MM.1S (cell line): ENCODE data around the gene FAM180B.

Source experiments
- DNase-seq: peaks from one replicate; pipeline ENCODE4 v3.0.0-alpha.2; 2015
- H2AFZ ChIP-seq: fragments of 300-600 bp; sonication (generic); 2 replicates; pipeline ENCODE4 v1.6.0; 2016; ENCODE audit warnings: antibody characterized with exemption, low read length
- H3F3A ChIP-seq: fragments of 300-600 bp; sonication (generic); 2 replicates; pipeline ENCODE4 v1.6.1; 2016; ENCODE audit warnings: mild to moderate bottlenecking, antibody characterized with exemption, low read length, moderate library complexity, mixed read lengths; ENCODE audit not compliant: insufficient read depth
- H3K27ac ChIP-seq: fragments of 300-600 bp; sonication (generic); 2 replicates; pipeline ENCODE4 v1.5.1; 2016; ENCODE audit warnings: mild to moderate bottlenecking, low read length
- H3K27me3 ChIP-seq: fragments of 300-600 bp; sonication (generic); replicated peaks from 2 replicates; pipeline ENCODE4 v1.6.0; 2016; ENCODE audit warnings: low read length; ENCODE audit not compliant: insufficient read depth
- H3K36me3 ChIP-seq: fragments of 300-600 bp; sonication (generic); replicated peaks from 2 replicates; pipeline ENCODE4 v1.6.1; 2016; ENCODE audit warnings: mild to moderate bottlenecking, low read length, mixed read lengths; ENCODE audit not compliant: insufficient read depth
- H3K4me1 ChIP-seq: fragments of 300-600 bp; sonication (generic); 2 replicates; pipeline ENCODE4 v1.6.1; 2016; ENCODE audit warnings: low read length, mixed read lengths
- H3K4me2 ChIP-seq: fragments of 300-600 bp; sonication (generic); 2 replicates; pipeline ENCODE4 v1.6.0; 2016; ENCODE audit warnings: low read depth, low read length
- H3K4me3 ChIP-seq: fragments of 300-600 bp; sonication (generic); 2 replicates; pipeline ENCODE4 v1.5.1; 2016; ENCODE audit warnings: low read length, mixed read lengths
- H3K79me2 ChIP-seq: fragments of 300-600 bp; sonication (generic); 2 replicates; pipeline ENCODE4 v1.6.1; 2016; ENCODE audit warnings: mixed run types, low read length, mixed read lengths
- H3K9ac ChIP-seq: fragments of 300-600 bp; sonication (generic); 2 replicates; pipeline ENCODE4 v1.6.1; 2016; ENCODE audit warnings: low read length, mixed read lengths
- H3K9me2 ChIP-seq: fragments of 300-600 bp; sonication (generic); replicated peaks from 2 replicates; pipeline ENCODE4 v1.6.1; 2016; ENCODE audit warnings: mild to moderate bottlenecking, low read length, mixed read lengths; ENCODE audit not compliant: insufficient read depth
- H3K9me3 ChIP-seq: fragments of 300-600 bp; sonication (generic); replicated peaks from 2 replicates; pipeline ENCODE4 v1.6.1; 2016; ENCODE audit warnings: mild to moderate bottlenecking, low read length, mixed read lengths; ENCODE audit not compliant: insufficient read depth
- H4K20me1 ChIP-seq: fragments of 300-600 bp; sonication (generic); 2 replicates; pipeline ENCODE4 v1.6.1; 2016; ENCODE audit warnings: mild to moderate bottlenecking, low read length, moderate library complexity, mixed read lengths; ENCODE audit not compliant: insufficient read depth
- EZH2 ChIP-seq: fragments of 300-600 bp; sonication (generic); optimal IDR thresholded peaks from 2 replicates; pipeline ENCODE3; 2017; ENCODE audit warnings: low read depth, mild to moderate bottlenecking, antibody characterized with exemption, low read length, mixed read lengths
- EZH2phosphoT487 ChIP-seq: fragments of 300-600 bp; sonication (generic); IDR thresholded peaks from 2 replicates; pipeline ENCODE4 v1.6.1; 2018; ENCODE audit warnings: antibody characterized with exemption, low read length
- TF ChIP-seq, protein P1 (sequence below): fragments of 300-600 bp; sonication (generic); IDR thresholded peaks from 2 replicates; pipeline ENCODE4 v1.5.1; 2016; ENCODE audit warnings: antibody characterized with exemption, low read length, mixed read lengths

Gene FAM180B

DNA sequence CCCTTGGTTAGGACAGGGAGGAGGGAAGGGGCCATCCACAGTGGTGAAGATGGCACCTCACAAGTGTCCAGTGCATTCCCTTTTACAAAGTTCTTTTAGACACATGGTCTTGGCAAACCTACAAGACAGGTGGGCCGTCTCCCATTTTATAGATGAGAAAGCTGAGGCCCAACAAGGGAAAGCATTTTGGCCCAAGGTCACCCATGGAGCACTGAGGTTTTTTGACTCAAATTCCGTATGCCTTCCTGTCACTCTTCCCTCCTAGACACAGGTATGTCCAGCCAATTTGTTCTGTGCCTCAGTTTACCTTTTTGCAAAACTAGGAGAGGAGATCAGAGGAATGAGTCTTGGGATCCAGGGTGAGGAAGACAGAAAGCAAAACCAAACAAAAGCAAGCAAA lies 6.5 kb downstream of the FAM180B start:
- no peak overlapping the region for H3K4me2 ChIP-seq
- no peaks in the 10 kb centered on the region for H3K9me3 ChIP-seq
- H3K4me3 ChIP-seq: no peak overlapping the region
- no peak overlapping the region for H2AFZ ChIP-seq
- H4K20me1 ChIP-seq: no peaks in the 10 kb centered on the region
- no peaks in the 10 kb centered on the region for H3K36me3 ChIP-seq
- DNase-seq: no peak
- no peaks in the 10 kb centered on the region for H3K79me2 ChIP-seq
- no peak overlapping the region for H3K27ac ChIP-seq
- H3F3A ChIP-seq: no peaks in the 10 kb centered on the region
- H3K4me1 ChIP-seq: no peaks in the 10 kb centered on the region
- TF ChIP-seq, protein P1, sequence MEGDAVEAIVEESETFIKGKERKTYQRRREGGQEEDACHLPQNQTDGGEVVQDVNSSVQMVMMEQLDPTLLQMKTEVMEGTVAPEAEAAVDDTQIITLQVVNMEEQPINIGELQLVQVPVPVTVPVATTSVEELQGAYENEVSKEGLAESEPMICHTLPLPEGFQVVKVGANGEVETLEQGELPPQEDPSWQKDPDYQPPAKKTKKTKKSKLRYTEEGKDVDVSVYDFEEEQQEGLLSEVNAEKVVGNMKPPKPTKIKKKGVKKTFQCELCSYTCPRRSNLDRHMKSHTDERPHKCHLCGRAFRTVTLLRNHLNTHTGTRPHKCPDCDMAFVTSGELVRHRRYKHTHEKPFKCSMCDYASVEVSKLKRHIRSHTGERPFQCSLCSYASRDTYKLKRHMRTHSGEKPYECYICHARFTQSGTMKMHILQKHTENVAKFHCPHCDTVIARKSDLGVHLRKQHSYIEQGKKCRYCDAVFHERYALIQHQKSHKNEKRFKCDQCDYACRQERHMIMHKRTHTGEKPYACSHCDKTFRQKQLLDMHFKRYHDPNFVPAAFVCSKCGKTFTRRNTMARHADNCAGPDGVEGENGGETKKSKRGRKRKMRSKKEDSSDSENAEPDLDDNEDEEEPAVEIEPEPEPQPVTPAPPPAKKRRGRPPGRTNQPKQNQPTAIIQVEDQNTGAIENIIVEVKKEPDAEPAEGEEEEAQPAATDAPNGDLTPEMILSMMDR: no peak
- no peak for TF ChIP-seq EZH2phosphoT487
- TF ChIP-seq EZH2: no peak
- no peak overlapping the region for H3K9ac ChIP-seq
- no peaks in the 10 kb centered on the region for H3K27me3 ChIP-seq
- no peaks in the 10 kb centered on the region for H3K9me2 ChIP-seq

DNA sequence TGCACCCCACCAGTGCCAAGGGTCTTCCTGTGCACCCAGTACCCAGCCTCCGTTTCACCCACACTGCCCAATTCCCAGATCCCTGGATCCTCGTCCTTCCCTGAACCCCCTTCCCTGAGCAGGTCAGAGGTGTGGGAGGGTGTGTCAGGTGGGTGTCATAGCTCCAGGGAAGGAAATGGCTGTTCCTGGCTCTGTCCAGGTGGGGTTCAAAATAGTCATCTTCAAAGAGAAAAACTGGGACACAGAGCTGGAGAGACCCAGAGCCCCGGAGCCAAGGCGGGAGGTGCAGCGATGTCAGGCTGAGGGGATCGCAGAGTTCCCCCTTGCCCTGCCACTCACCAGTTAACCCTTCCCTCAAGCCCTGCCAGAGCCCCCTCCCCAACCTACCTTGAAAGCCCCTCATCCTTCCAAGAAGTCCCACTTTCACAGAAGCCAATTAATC lies 7.0 kb downstream of the FAM180B start:
- H3F3A ChIP-seq: no peaks in the 10 kb centered on the region
- H3K4me2 ChIP-seq: no peak overlapping the region
- no peak overlapping the region for H2AFZ ChIP-seq
- H3K9ac ChIP-seq: no peak overlapping the region
- H3K4me1 ChIP-seq: no peaks in the 10 kb centered on the region
- H3K27me3 ChIP-seq: no peaks in the 10 kb centered on the region
- H3K9me3 ChIP-seq: no peaks in the 10 kb centered on the region
- no peak overlapping the region for H3K27ac ChIP-seq
- TF ChIP-seq EZH2 (no peak), EZH2phosphoT487 (no peak)
- TF ChIP-seq, protein P1: no peak
- H3K36me3 ChIP-seq: no peaks in the 10 kb centered on the region
- no peak overlapping the region for H3K4me3 ChIP-seq
- no peaks in the 10 kb centered on the region for H3K79me2 ChIP-seq
- H3K9me2 ChIP-seq: no peaks in the 10 kb centered on the region
- no peak for DNase-seq
- H4K20me1 ChIP-seq: no peaks in the 10 kb centered on the region

DNA sequence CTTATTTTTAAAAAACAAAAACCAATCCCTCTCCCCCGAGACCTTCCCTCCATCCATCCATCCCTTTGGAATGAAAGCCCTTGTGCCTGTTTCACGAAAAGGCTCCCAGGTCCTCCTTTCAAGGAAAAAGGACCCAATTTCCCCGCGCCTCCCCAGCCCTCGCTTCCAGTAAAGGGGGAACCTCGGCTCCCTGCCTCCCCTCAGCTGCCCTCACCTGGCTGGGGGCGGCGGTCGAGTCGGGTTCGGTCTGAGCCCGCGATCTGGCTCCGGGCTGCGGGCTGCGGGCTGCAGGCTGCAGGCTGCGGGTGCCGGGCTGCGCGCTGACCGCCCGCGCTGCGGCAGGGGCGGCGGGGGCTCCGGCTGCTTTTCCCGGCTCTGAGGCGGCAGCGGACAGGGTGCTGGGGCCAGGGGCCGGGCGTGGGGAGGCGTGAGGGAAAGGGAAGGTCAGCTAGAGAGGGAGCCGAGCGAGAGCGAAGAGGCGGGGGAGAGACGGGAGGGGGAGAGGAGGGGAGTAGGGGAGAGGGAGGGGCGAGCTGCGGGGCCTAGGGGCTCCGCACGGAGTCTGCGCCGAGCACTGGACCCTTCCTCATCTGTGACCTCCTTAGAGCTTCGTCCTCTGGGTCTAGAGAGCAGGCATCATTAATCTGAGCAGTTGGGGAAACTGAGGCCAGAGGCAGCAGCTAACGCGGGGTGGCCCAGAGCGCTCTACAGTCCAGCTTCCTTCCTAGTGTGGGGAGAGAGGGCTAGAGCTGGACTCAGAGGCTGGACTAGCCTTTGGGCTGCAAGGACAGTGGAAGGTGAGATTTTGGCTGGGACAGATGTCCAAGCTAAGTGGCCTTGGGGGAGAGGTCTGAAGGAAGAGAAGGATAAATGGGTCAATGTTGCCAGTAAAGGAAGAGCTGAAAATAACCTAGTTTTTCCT lies 7.7 kb downstream of the FAM180B start, which contains the start of gene C1QTNF4:
TSS of gene C1QTNF4 (minus strand) at position 478 of the 922 bp plus-strand sequence. CDS start 3,601 bp downstream, outside the sequence.
- H3K9ac ChIP-seq: no peak within 1 kb of the TSS
- no peak within 1 kb of the TSS for H3K4me2 ChIP-seq
- H3K9me2 ChIP-seq: no peaks in the 10 kb centered on the region
- no peaks in the 10 kb centered on the region for H3K79me2 ChIP-seq
- no peak for DNase-seq
- no peaks in the 10 kb centered on the region for H4K20me1 ChIP-seq
- no peak for TF ChIP-seq EZH2
- TF ChIP-seq, protein P1: no peak
- no peak for TF ChIP-seq EZH2phosphoT487
- H3K27ac ChIP-seq: no peak within 1 kb of the TSS
- H3K36me3 ChIP-seq: no peaks in the 10 kb centered on the region
- H2AFZ ChIP-seq: no peak within 1 kb of the TSS
- H3F3A ChIP-seq: no peaks in the 10 kb centered on the region
- H3K27me3 ChIP-seq: no peaks in the 10 kb centered on the region
- no peaks in the 10 kb centered on the region for H3K9me3 ChIP-seq
- no peak within 1 kb of the TSS for H3K4me3 ChIP-seq
- no peaks in the 10 kb centered on the region for H3K4me1 ChIP-seq
